K562 (cell line): Measurements from ENCODE around the gene HDGFL2. TPM values are rescaled to one million over a fixed set of nuclear protein-coding genes. Genes with fewer than 3 reads are reported as not detected.

ENCODE experiments used
- ATAC-seq: fragments of 200-7000 bp; cut with Tn5 transposase; 3 replicates; pipeline ENCODE4 v1.9.1; 2020; ENCODE audit warnings: moderate library complexity
- BruUV-seq: library from RNA; stranded (reverse); fragments of 400-500 nt; replicated peaks from 2 replicates; lab custom pipeline; 2021; lab: Mats Ljungman, UMichigan
- CTCF ChIA-PET: fragments of 300-600 bp; formaldehyde crosslinking; extraction: SDS; loops from one replicate; lab custom pipeline; 2021; ENCODE audit warnings: low intra/inter-chr PET ratio; lab: Yijun Ruan, JAX
- POLR2A ChIA-PET: fragments of 300-600, 350-650 bp; sonication (Branson Sonifier 250); formaldehyde crosslinking; extraction: SDS; loops from one replicate; lab custom pipeline; 2021; ENCODE audit warnings: antibody characterized with exemption, inconsistent platforms; lab: Yijun Ruan, JAX
- DNase-seq, 4 experiments: peaks; one replicate each; pipeline versions ENCODE4 v3.0.0 to v3.0.0-alpha.2; 2011 to 2018; ENCODE audit warnings: low spot score in 3 of 4, mixed read lengths in 3 of 4; ENCODE audit errors: extremely low read depth in 1 of 4
- FAIRE-seq: peaks from 2 replicates; lab custom pipeline; 2011; peaks lifted over from hg19 to GRCh38; lab: Jason Lieb, UNC
- H2AFZ ChIP-seq: 2 replicates; pipeline ENCODE4 v1.6.0; 2011; ENCODE audit warnings: low read depth, low read length, control low read depth, inconsistent platforms
- H3K27ac ChIP-seq: fragments of 200-600 bp; 3 replicates; pipeline ENCODE4 v1.8.0; 2011; ENCODE audit warnings: low read depth, mild to moderate bottlenecking, control low read depth, inconsistent platforms, low read length, moderate library complexity, mixed read lengths; ENCODE audit errors: extremely low read depth
- H3K27me3 ChIP-seq, 2 experiments: fragments of 300-600 bp in 1 of 2; 2 replicates in 1 of 2; 3 replicates in 1 of 2; pipeline versions ENCODE4 v1.6.0 to v1.8.0; 2011; ENCODE audit warnings: inconsistent platforms in 2 of 2, low read length in 2 of 2, mild to moderate bottlenecking in 1 of 2, mixed read lengths in 1 of 2, moderate library complexity in 1 of 2; ENCODE audit not compliant: control insufficient read depth in 2 of 2, insufficient read depth in 2 of 2
- H3K36me3 ChIP-seq: fragments of 300-600 bp; 3 replicates; pipeline ENCODE4 v1.8.0; 2011; ENCODE audit warnings: mild to moderate bottlenecking, low read length, inconsistent platforms; ENCODE audit not compliant: control insufficient read depth, insufficient read depth
- H3K4me1 ChIP-seq, 2 experiments: fragments of 200-600 bp in 1 of 2; replicated peaks in 1 of 2; 2 replicates in 1 of 2; 3 replicates in 1 of 2; pipeline versions ENCODE4 v1.5.1 to v1.8.0; 2011; ENCODE audit warnings: inconsistent platforms in 2 of 2, low read length in 2 of 2, mild to moderate bottlenecking in 1 of 2, mixed read lengths in 1 of 2, moderate library complexity in 1 of 2; ENCODE audit not compliant: control insufficient read depth in 2 of 2, insufficient read depth in 2 of 2
- H3K4me2 ChIP-seq: 2 replicates; pipeline ENCODE4 v1.6.1; 2011; ENCODE audit warnings: low read length, control low read depth, inconsistent platforms, mixed read lengths; ENCODE audit not compliant: insufficient read depth
- H3K4me3 ChIP-seq: fragments of 200-600 bp; sonication (generic), shearing (Covaris generic); 2 replicates; pipeline ENCODE4 v1.5.1; 2016; ENCODE audit warnings: control low read depth, inconsistent platforms
- H3K79me2 ChIP-seq: fragments of 200-600 bp; 3 replicates; pipeline ENCODE4 v1.8.0; 2011; ENCODE audit warnings: low read length, inconsistent platforms; ENCODE audit not compliant: control insufficient read depth, insufficient read depth
- H3K9ac ChIP-seq, 2 experiments: 2 replicates each; pipeline versions ENCODE4 v1.6.0 to v1.6.1; 2011; ENCODE audit warnings: low read depth in 2 of 2, low read length in 2 of 2, control low read depth in 1 of 2, inconsistent platforms in 1 of 2, mild to moderate bottlenecking in 1 of 2, mixed read lengths in 1 of 2; ENCODE audit not compliant: insufficient read depth in 1 of 2
- H3K9me1 ChIP-seq: one replicate; pipeline ENCODE4 v1.6.0; 2011; ENCODE audit warnings: inconsistent platforms, mild to moderate bottlenecking, low read length, moderate library complexity; ENCODE audit not compliant: control insufficient read depth, insufficient read depth
- H3K9me3 ChIP-seq: replicated peaks from 2 replicates; pipeline ENCODE4 v1.5.1; 2011; ENCODE audit warnings: low read depth, low read length, inconsistent platforms; ENCODE audit not compliant: control insufficient read depth, insufficient read depth
- H4K20me1 ChIP-seq: replicated peaks from 2 replicates; pipeline ENCODE4 v1.6.1; 2011; ENCODE audit warnings: low read length, inconsistent platforms, mixed read lengths; ENCODE audit not compliant: control insufficient read depth, insufficient read depth
- BACH1 ChIP-seq: fragments of 200-800 bp; sonication (Bioruptor generic); IDR thresholded peaks from 2 replicates; pipeline ENCODE4 v1.6.1; 2016; ENCODE audit warnings: missing genetic modification characterization, missing compliant biosample characterization
- CREM ChIP-seq: IDR thresholded peaks from 2 replicates; pipeline ENCODE4 v1.6.1; 2014; ENCODE audit warnings: antibody characterized with exemption, low read depth
- HCFC1 ChIP-seq: IDR thresholded peaks from 2 replicates; pipeline ENCODE4 v1.6.1; 2012; ENCODE audit warnings: low read depth, low read length, improper control_type of control experiment
- LCOR ChIP-seq: sonication (generic); formaldehyde crosslinking; IDR thresholded peaks from 2 replicates; pipeline ENCODE4 v1.8.0; 2022; ENCODE audit warnings: mild to moderate bottlenecking, missing genetic modification reagents
- SETDB1 ChIP-seq: IDR thresholded peaks from one replicate; pipeline ENCODE4 v1.6.1; 2012; ENCODE audit warnings: low read length, control low read depth, inconsistent platforms
- STAT5A ChIP-seq: IDR thresholded peaks from 2 replicates; pipeline ENCODE4 v1.6.1; 2012; ENCODE audit warnings: low read length, inconsistent platforms, borderline replicate concordance
- THAP12 ChIP-seq: fragments of 250-450 bp; sonication (Bioruptor Pico); IDR thresholded peaks from 2 replicates; pipeline ENCODE4 v1.9.0; 2021; ENCODE audit warnings: mild to moderate bottlenecking, inconsistent platforms
- U2AF2 ChIP-seq: fragments of 200-400 bp; formaldehyde crosslinking; optimal IDR thresholded peaks from 2 replicates; pipeline ENCODE3; 2017; ENCODE audit warnings: low read depth, mild to moderate bottlenecking, low read length
- ZNF41 ChIP-seq: fragments of 250-450 bp; sonication (Bioruptor Pico); conservative IDR thresholded peaks from 2 replicates; pipeline ENCODE4 v1.4.0; 2020; ENCODE audit warnings: mild to moderate bottlenecking
- ZNF589 ChIP-seq: fragments of 200-800 bp; sonication (Bioruptor generic); IDR thresholded peaks from 2 replicates; pipeline ENCODE4 v1.6.1; 2016; ENCODE audit warnings: low read depth, missing genetic modification characterization, missing compliant biosample characterization
- WGBS: fragments of 100-300 bp; shearing (Covaris generic); methylation state at CpG from one replicate; pipeline ENCODE4 v1.1.6; 2016; ENCODE audit warnings: low coverage, mixed read lengths; ENCODE audit not compliant: insufficient coverage; ENCODE audit errors: missing lambda C conversion rate; 5-methylcytosine and 5-hydroxymethylcytosine counted together
- in situ Hi-C: fragments of 300-500 bp; cut with MboI; formaldehyde crosslinking; loops from 4 replicates; pipeline ENCODE4 v1.15.0; 2018; ENCODE audit warnings: inconsistent platforms, mixed read lengths
- intact Hi-C: fragments of 100-400 bp; cut with micrococcal nuclease; formaldehyde crosslinking; loops from 2 replicates; pipeline ENCODE4 v1.14.2; 2022
- polyA plus RNA-seq, 8 experiments: library from polyadenylated mRNA; depleted of rRNA in 4 of 8; stranded (reverse) in 5 of 8; unstranded in 3 of 8; fragments of >200 nt; fragmentation: Nextera tagmentation in 2 of 8; fragmentation: Illumina TruSeq in 1 of 8; extraction: Ambion mirVana in 2 of 8; extraction: Trizol in 1 of 8; gene quantifications; 2 replicates each; pipeline versions ENCODE4 v1.2.1 to v1.2.3, GENCODE V29; 2011 to 2014; ENCODE audit warnings: inconsistent platforms in 1 of 8, missing spikeins in 1 of 8
- total RNA-seq, 7 experiments: library from RNA; depleted of rRNA in 6 of 7; stranded (reverse); fragments of >200 nt in 6 of 7; fragmentation: Illumina TruSeq in 2 of 7; extraction: Trizol in 2 of 7; gene quantifications; 2 replicates each; pipeline versions ENCODE4 v1.2.1 to v1.2.3, GENCODE V29; 2011 to 2021; ENCODE audit warnings: low replicate concordance in 1 of 7
- TF ChIP-seq, protein P1 (sequence below), 2 experiments: fragments of 450-650 bp; IDR thresholded peaks; 2 replicates each; pipeline ENCODE4 v1.6.1; 2016
- TF ChIP-seq, protein P2 (sequence below): fragments of 450-650 bp; IDR thresholded peaks from 2 replicates; pipeline ENCODE4 v1.6.1; 2017; ENCODE audit warnings: antibody characterized with exemption
- TF ChIP-seq, protein P3 (sequence below): fragments of 450-650 bp; formaldehyde crosslinking; IDR thresholded peaks from 2 replicates; pipeline ENCODE4 v1.4.0; 2020; ENCODE audit warnings: mild to moderate bottlenecking
- TF ChIP-seq, protein P4 (sequence below): sonication (generic); formaldehyde crosslinking; IDR thresholded peaks from 2 replicates; pipeline ENCODE4 v1.8.0; 2022; ENCODE audit warnings: missing genetic modification reagents, mild to moderate bottlenecking, moderate library complexity, borderline replicate concordance

Gene HDGFL2
- total and polyA plus RNA-seq, 9 of the 15 experiments (the other 6 are each of a cell fraction or from before 2014, with no cell fraction given), result 0.13 to 61.7 (median 16.0) TPM

DNA sequence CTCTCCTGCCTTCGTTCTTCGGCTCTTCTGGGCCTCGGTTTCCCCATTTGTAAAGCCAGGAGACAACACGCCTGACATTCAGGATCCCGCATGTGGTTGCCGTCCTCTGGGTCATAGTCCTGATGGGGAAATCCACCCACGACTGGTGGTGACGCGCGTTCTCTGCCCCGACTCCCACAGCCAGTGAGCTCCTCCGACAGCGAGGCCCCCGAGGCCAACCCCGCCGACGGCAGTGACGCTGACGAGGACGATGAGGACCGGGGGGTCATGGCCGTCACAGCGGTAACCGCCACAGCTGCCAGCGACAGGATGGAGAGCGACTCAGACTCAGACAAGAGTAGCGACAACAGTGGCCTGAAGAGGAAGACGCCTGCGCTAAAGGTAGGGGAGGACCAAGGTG is 16.4 kb downstream of the HDGFL2 start (continued):
- TF ChIP-seq, protein P1, sequence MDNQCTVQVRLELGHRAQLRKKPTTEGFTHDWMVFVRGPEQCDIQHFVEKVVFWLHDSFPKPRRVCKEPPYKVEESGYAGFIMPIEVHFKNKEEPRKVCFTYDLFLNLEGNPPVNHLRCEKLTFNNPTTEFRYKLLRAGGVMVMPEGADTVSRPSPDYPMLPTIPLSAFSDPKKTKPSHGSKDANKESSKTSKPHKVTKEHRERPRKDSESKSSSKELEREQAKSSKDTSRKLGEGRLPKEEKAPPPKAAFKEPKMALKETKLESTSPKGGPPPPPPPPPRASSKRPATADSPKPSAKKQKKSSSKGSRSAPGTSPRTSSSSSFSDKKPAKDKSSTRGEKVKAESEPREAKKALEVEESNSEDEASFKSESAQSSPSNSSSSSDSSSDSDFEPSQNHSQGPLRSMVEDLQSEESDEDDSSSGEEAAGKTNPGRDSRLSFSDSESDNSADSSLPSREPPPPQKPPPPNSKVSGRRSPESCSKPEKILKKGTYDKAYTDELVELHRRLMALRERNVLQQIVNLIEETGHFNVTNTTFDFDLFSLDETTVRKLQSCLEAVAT (IDR thresholded peaks at IDR 0.05), result no peak

DNA sequence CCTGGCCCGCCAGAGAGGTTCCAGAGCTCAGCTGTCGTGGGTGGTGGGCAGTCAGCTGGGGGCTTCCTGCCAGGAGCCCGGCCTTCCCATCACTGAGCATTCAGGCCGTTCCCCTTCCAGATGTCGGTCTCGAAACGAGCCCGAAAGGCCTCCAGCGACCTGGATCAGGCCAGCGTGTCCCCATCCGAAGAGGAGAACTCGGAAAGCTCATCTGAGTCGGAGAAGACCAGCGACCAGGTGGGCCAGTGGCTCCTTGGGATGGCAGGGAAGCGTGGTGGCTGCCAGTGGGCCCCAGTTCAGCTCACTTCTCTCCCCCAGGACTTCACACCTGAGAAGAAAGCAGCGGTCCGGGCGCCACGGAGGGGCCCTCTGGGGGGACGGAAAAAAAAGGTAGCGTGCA is 19.3 kb downstream of the HDGFL2 start:
- WGBS, result 97% methylated on average over 16 of the region's 21 CpGs
- Histone ChIP-seq H3K4me1 (peaks cover 0 to 9% of the 10 kb centered on the region in 2 experiments; a peak in 1 of 5 replicates), H3K9me3 (peaks cover 3% of the 10 kb centered on the region; the same call in 1 of the 2 replicates), H3K9ac (no peak overlapping the region; a peak in 1 of 4 replicates), H3K9me1 (no peaks in the 10 kb centered on the region), H3K27me3 (no peaks in the 10 kb centered on the region), H3K27ac (no peak overlapping the region), H3K36me3 (peaks cover 59% of the 10 kb centered on the region), H3K4me3 (no peak overlapping the region), H3K4me2 (no peak overlapping the region), H3K79me2 (no peaks in the 10 kb centered on the region), H2AFZ (no peak overlapping the region), H4K20me1 (no peaks in the 10 kb centered on the region)
- POLR2A ChIA-PET, result interaction anchor here (0.9 kb wide), 1 partner anchor 16 kb away, joined by 5 read pairs; no protein-coding TSS in a partner anchor
- in situ Hi-C loops, result no loop called here
- ATAC-seq (no peak), FAIRE-seq (no peak), DNase-seq (no peak)
- CTCF ChIA-PET, result no interaction called here
- BruUV-seq, result no TSS peak
- intact Hi-C loops, result no loop called here
- TF ChIP-seq CREM (no peak), LCOR (CRISPR knock-in tag) (no peak), HCFC1 (no peak), U2AF2 (no peak), ZNF589 (CRISPR knock-in tag) (no peak), STAT5A (no peak), THAP12 (no peak), ZNF41 (CRISPR knock-in tag) (no peak), BACH1 (tag) (no peak), SETDB1 (no peak)
- TF ChIP-seq, protein P2, sequence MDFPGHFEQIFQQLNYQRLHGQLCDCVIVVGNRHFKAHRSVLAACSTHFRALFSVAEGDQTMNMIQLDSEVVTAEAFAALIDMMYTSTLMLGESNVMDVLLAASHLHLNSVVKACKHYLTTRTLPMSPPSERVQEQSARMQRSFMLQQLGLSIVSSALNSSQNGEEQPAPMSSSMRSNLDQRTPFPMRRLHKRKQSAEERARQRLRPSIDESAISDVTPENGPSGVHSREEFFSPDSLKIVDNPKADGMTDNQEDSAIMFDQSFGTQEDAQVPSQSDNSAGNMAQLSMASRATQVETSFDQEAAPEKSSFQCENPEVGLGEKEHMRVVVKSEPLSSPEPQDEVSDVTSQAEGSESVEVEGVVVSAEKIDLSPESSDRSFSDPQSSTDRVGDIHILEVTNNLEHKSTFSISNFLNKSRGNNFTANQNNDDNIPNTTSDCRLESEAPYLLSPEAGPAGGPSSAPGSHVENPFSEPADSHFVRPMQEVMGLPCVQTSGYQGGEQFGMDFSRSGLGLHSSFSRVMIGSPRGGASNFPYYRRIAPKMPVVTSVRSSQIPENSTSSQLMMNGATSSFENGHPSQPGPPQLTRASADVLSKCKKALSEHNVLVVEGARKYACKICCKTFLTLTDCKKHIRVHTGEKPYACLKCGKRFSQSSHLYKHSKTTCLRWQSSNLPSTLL, result no peak
- TF ChIP-seq, protein P3, sequence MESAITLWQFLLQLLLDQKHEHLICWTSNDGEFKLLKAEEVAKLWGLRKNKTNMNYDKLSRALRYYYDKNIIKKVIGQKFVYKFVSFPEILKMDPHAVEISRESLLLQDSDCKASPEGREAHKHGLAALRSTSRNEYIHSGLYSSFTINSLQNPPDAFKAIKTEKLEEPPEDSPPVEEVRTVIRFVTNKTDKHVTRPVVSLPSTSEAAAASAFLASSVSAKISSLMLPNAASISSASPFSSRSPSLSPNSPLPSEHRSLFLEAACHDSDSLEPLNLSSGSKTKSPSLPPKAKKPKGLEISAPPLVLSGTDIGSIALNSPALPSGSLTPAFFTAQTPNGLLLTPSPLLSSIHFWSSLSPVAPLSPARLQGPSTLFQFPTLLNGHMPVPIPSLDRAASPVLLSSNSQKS (CRISPR knock-in tag), result no peak
- TF ChIP-seq, protein P4, sequence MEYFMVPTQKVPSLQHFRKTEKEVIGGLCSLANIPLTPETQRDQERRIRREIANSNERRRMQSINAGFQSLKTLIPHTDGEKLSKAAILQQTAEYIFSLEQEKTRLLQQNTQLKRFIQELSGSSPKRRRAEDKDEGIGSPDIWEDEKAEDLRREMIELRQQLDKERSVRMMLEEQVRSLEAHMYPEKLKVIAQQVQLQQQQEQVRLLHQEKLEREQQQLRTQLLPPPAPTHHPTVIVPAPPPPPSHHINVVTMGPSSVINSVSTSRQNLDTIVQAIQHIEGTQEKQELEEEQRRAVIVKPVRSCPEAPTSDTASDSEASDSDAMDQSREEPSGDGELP (CRISPR knock-in tag), result no peak
